ENCODE measurements around the gene CYLD. TPM values are rescaled to one million over a fixed set of nuclear protein-coding genes. Genes with fewer than 3 reads are reported as not detected.

The CYLD gene
- total RNA-seq, 1 experiment from 2014 or later, result 10.1 TPM

- Histone ChIP-seq H3K27ac (ENCODE audit: low read length) (no peak overlapping the region), H3K27me3 (ENCODE audit: control insufficient read depth, insufficient read depth, low read length) (no peaks in the 10 kb centered on the region; the same call in 1 of the 2 replicates), H3K4me1 (ENCODE audit: control insufficient read depth, insufficient read depth, low read length) (no peaks in the 10 kb centered on the region), H3K9me3 (ENCODE audit: control insufficient read depth, insufficient read depth, low read depth, low read length) (no peaks in the 10 kb centered on the region), H3K4me3 (ENCODE audit: low read depth in 2 of 2, low read length in 2 of 2) (no peak overlapping the region), H3K36me3 (ENCODE audit: control insufficient read depth, insufficient read depth, low read length) (no peaks in the 10 kb centered on the region)
- DNase-seq (ENCODE audit: low read depth, low spot score), result no peak
- BruUV-seq (replicated peaks), result no TSS peak
- no peak for ATAC-seq
- POLR2A ChIA-PET, result interaction anchor here (0.6 kb wide), 1 partner anchor 489 kb away, joined by 9 read pairs; no protein-coding TSS in a partner anchor
- intact Hi-C loops (cut with micrococcal nuclease; ENCODE audit: unreplicated experiment) (no loop called here), in situ Hi-C loops (cut with HindIII; ENCODE audit: low pct_unique_long_range_greater_than_20kb, low sequenced_read_pairs) (no loop called here)
- CTCF ChIA-PET, result no interaction called here
- TF ChIP-seq SIN3A (IDR thresholded peaks at IDR 0.05; ENCODE audit: borderline replicate concordance, insufficient read depth, low read depth, low read length) (no peak), POLR2AphosphoS5 (IDR thresholded peaks at IDR 0.05; ENCODE audit: low read depth, low read length) (no peak), CTCF (IDR thresholded peaks at IDR 0.05) (no peak), REST (IDR thresholded peaks at IDR 0.05; ENCODE audit: insufficient read depth in 1 of 2, low read depth in 2 of 2, low read length in 1 of 2) (no peak), TCF7L2 (IDR thresholded peaks at IDR 0.05; ENCODE audit: low read depth, low read length) (no peak)
Measured at GRCh38 chr16:50821586-50821985, 79.7 kb downstream of the CYLD start.

- Histone ChIP-seq H3K9me3 (ENCODE audit: control insufficient read depth, insufficient read depth, low read depth, low read length) (no peaks in the 10 kb centered on the region), H3K4me1 (ENCODE audit: control insufficient read depth, insufficient read depth, low read length) (no peaks in the 10 kb centered on the region), H3K4me3 (ENCODE audit: low read depth in 2 of 2, low read length in 2 of 2) (no peak overlapping the region), H3K36me3 (ENCODE audit: control insufficient read depth, insufficient read depth, low read length) (no peaks in the 10 kb centered on the region), H3K27ac (ENCODE audit: low read length) (no peak overlapping the region), H3K27me3 (ENCODE audit: control insufficient read depth, insufficient read depth, low read length) (no peaks in the 10 kb centered on the region; the same call in 1 of the 2 replicates)
- no TSS peak for BruUV-seq (replicated peaks)
- no peak for ATAC-seq
- DNase-seq (ENCODE audit: low read depth, low spot score), result no peak
- TF ChIP-seq POLR2AphosphoS5 (IDR thresholded peaks at IDR 0.05; ENCODE audit: low read depth, low read length), result no peak
- TF ChIP-seq TCF7L2 (IDR thresholded peaks at IDR 0.05; ENCODE audit: low read depth, low read length), result no peak
- TF ChIP-seq CTCF (IDR thresholded peaks at IDR 0.05), result no peak
- no peak for TF ChIP-seq REST (IDR thresholded peaks at IDR 0.05; ENCODE audit: insufficient read depth in 1 of 2, low read depth in 2 of 2, low read length in 1 of 2)
- TF ChIP-seq SIN3A (IDR thresholded peaks at IDR 0.05; ENCODE audit: borderline replicate concordance, insufficient read depth, low read depth, low read length), result no peak
- ChIA-PET CTCF (no interaction called here), POLR2A (no interaction called here)
- intact Hi-C loops (cut with micrococcal nuclease; ENCODE audit: unreplicated experiment), result no loop called here
- in situ Hi-C loops (cut with HindIII; ENCODE audit: low pct_unique_long_range_greater_than_20kb, low sequenced_read_pairs), result no loop called here
Measured at GRCh38 chr16:50822671-50823070, 80.8 kb downstream of the CYLD start.

Data from Panc1 (cell line).